Trophoblast cell (in vitro differentiated cells and primary cell): ENCODE results near the gene GPSM1.

Experiments
- DNase-seq, 2 donors: peaks; one replicate each; pipeline ENCODE4 v3.0.0-alpha.2; 2016
- H2AFZ ChIP-seq: 2 replicates; pipeline ENCODE4 v1.6.1; 2013; ENCODE audit warnings: low read length, moderate library complexity, mild to moderate bottlenecking; ENCODE audit not compliant: insufficient read depth, poor library complexity
- H2AK5ac ChIP-seq: 2 replicates; pipeline ENCODE4 v1.6.1; 2013; ENCODE audit warnings: mild to moderate bottlenecking, low read length
- H2BK120ac ChIP-seq: 2 replicates; pipeline ENCODE4 v1.6.1; 2013; ENCODE audit warnings: low read length, mild to moderate bottlenecking, moderate library complexity; ENCODE audit not compliant: insufficient read depth, poor library complexity
- H2BK12ac ChIP-seq: 2 replicates; pipeline ENCODE4 v1.6.1; 2013; ENCODE audit warnings: mild to moderate bottlenecking, low read length, moderate library complexity
- H2BK5ac ChIP-seq: 2 replicates; pipeline ENCODE4 v1.6.1; 2013; ENCODE audit warnings: low read length, low read depth, moderate library complexity, mild to moderate bottlenecking; ENCODE audit not compliant: poor library complexity
- H3K14ac ChIP-seq: 2 replicates; pipeline ENCODE4 v1.6.1; 2013; ENCODE audit warnings: mild to moderate bottlenecking, low read length
- H3K18ac ChIP-seq: 2 replicates; pipeline ENCODE4 v1.6.1; 2013; ENCODE audit warnings: mild to moderate bottlenecking, low read length
- H3K23ac ChIP-seq: 2 replicates; pipeline ENCODE4 v1.6.1; 2013; ENCODE audit warnings: low read length
- H3K27ac ChIP-seq: 2 replicates; pipeline ENCODE4 v1.5.1; 2013; ENCODE audit warnings: low read depth, mild to moderate bottlenecking, inconsistent platforms, low read length, moderate library complexity
- H3K27me3 ChIP-seq: 2 replicates; pipeline ENCODE4 v1.6.1; 2013; ENCODE audit warnings: inconsistent platforms, mild to moderate bottlenecking, low read length, moderate library complexity; ENCODE audit not compliant: insufficient read depth
- H3K36me3 ChIP-seq, 2 experiments: 1 replicate in 1 of 2; 2 replicates in 1 of 2; pipeline ENCODE4 v1.6.1; 2013; ENCODE audit warnings: low read length in 2 of 2, mild to moderate bottlenecking in 2 of 2, moderate library complexity in 1 of 2; ENCODE audit not compliant: insufficient read depth in 2 of 2, control insufficient read depth in 1 of 2
- H3K4ac ChIP-seq: 2 replicates; pipeline ENCODE4 v1.6.1; 2013; ENCODE audit warnings: low read depth, mild to moderate bottlenecking, low read length, moderate library complexity
- H3K4me1 ChIP-seq, 2 experiments: 1 replicate in 1 of 2; 2 replicates in 1 of 2; pipeline ENCODE4 v1.6.1; 2013; ENCODE audit warnings: low read length in 2 of 2, mild to moderate bottlenecking in 2 of 2, moderate library complexity in 1 of 2; ENCODE audit not compliant: insufficient read depth in 2 of 2, control insufficient read depth in 1 of 2
- H3K4me2 ChIP-seq: 2 replicates; pipeline ENCODE4 v1.6.1; 2013; ENCODE audit warnings: inconsistent platforms, mild to moderate bottlenecking, low read length, moderate library complexity
- H3K4me3 ChIP-seq: 2 replicates; pipeline ENCODE4 v1.5.1; 2013; ENCODE audit warnings: mild to moderate bottlenecking, low read depth, low read length, inconsistent platforms
- H3K79me1 ChIP-seq: one replicate; pipeline ENCODE4 v1.6.1; 2013; ENCODE audit warnings: low read length
- H3K79me2 ChIP-seq: 2 replicates; pipeline ENCODE4 v1.6.1; 2013; ENCODE audit warnings: low read length, mild to moderate bottlenecking; ENCODE audit not compliant: control insufficient read depth, insufficient read depth, poor library complexity
- H3K9ac ChIP-seq: 2 replicates; pipeline ENCODE4 v1.6.1; 2013; ENCODE audit warnings: mild to moderate bottlenecking, low read length
- H3K9me3 ChIP-seq: 2 replicates; pipeline ENCODE4 v1.6.1; 2013; ENCODE audit warnings: low read depth, mild to moderate bottlenecking, control low read depth, inconsistent platforms, low read length; ENCODE audit not compliant: insufficient read depth
- H4K12ac ChIP-seq: 2 replicates; pipeline ENCODE4 v1.6.1; 2013; ENCODE audit warnings: low read depth, mild to moderate bottlenecking, low read length, moderate library complexity
- H4K8ac ChIP-seq: 2 replicates; pipeline ENCODE4 v1.6.1; 2013; ENCODE audit warnings: low read depth, mild to moderate bottlenecking, low read length, moderate library complexity
- H4K91ac ChIP-seq: one replicate; pipeline ENCODE4 v1.6.1; 2013; ENCODE audit warnings: low read depth, mild to moderate bottlenecking, low read length, moderate library complexity
- WGBS: extraction: QIAGEN DNeasy Blood & Tissue Kit; methylation state at CpG from one replicate; pipeline ENCODE4 v1.1.7; 2013; ENCODE audit warnings: missing lambda C conversion rate; ENCODE audit not compliant: insufficient read length, insufficient coverage; ENCODE audit errors: extremely low coverage; 5-methylcytosine and 5-hydroxymethylcytosine counted together

GPSM1 gene

GRCh38 chr9:136392538-136393449 lies 65.5 kb downstream of the GPSM1 start:
- Histone ChIP-seq H3K79me2 (no peaks in the 10 kb centered on the region), H3K14ac (no peak overlapping the region), H3K36me3 (peaks cover 78 to 84% of the 10 kb centered on the region in 2 experiments), H3K23ac (no peak overlapping the region), H3K27me3 (no peaks in the 10 kb centered on the region), H4K12ac (no peak overlapping the region), H3K18ac (no peak overlapping the region), H2BK5ac (no peak overlapping the region), H3K9me3 (no peaks in the 10 kb centered on the region), H4K91ac (no peak overlapping the region), H3K4me2 (no peak overlapping the region), H2AK5ac (no peak overlapping the region), H2BK120ac (no peak overlapping the region), H2AFZ (no peak overlapping the region), H2BK12ac (no peak overlapping the region), H4K8ac (no peak overlapping the region), H3K4ac (no peak overlapping the region), H3K79me1 (no peaks in the 10 kb centered on the region), H3K4me3 (no peak overlapping the region), H3K9ac (no peak overlapping the region), H3K27ac (no peak overlapping the region), H3K4me1 (no peaks in the 10 kb centered on the region)
- DNase-seq = no peak
- no CpG with 5 or more reads among the region's 21 CpGs for WGBS

- Histone ChIP-seq H3K36me3 (peaks cover 79 to 80% of the 10 kb centered on the region in 2 experiments), H3K27me3 (no peaks in the 10 kb centered on the region), H3K9ac (no peak overlapping the region), H3K23ac (no peak overlapping the region), H2AFZ (no peak overlapping the region), H3K4me3 (no peak overlapping the region), H2AK5ac (no peak overlapping the region), H3K14ac (no peak overlapping the region), H4K91ac (no peak overlapping the region), H4K8ac (no peak overlapping the region), H2BK5ac (no peak overlapping the region), H2BK120ac (no peak overlapping the region), H3K4me2 (no peak overlapping the region), H3K9me3 (no peaks in the 10 kb centered on the region), H4K12ac (no peak overlapping the region), H3K4ac (no peak overlapping the region), H3K79me1 (no peaks in the 10 kb centered on the region), H3K4me1 (peaks cover 0 to 2% of the 10 kb centered on the region in 2 experiments), H2BK12ac (no peak overlapping the region), H3K79me2 (no peaks in the 10 kb centered on the region), H3K27ac (no peak overlapping the region), H3K18ac (no peak overlapping the region)
- no peak for DNase-seq
- WGBS = no CpG with 5 or more reads among the region's 17 CpGs
These were observed 66.2 kb downstream of the GPSM1 start for GRCh38 chr9:136393531-136393930.

- Histone ChIP-seq H2BK12ac (no peak overlapping the region), H4K8ac (no peak overlapping the region), H3K4me2 (no peak overlapping the region), H4K12ac (no peak overlapping the region), H3K23ac (no peak overlapping the region), H2AK5ac (no peak overlapping the region), H2BK5ac (no peak overlapping the region), H3K4ac (no peak overlapping the region), H3K36me3 (peaks cover 73% of the 10 kb centered on the region in 2 experiments), H3K27ac (no peak overlapping the region), H3K4me3 (no peak overlapping the region), H3K14ac (no peak overlapping the region), H3K9ac (no peak overlapping the region), H4K91ac (no peak overlapping the region), H2BK120ac (no peak overlapping the region), H3K9me3 (no peaks in the 10 kb centered on the region), H3K79me1 (no peaks in the 10 kb centered on the region), H3K79me2 (peaks cover 4% of the 10 kb centered on the region), H3K18ac (no peak overlapping the region), H3K4me1 (peaks cover 0 to 11% of the 10 kb centered on the region in 2 experiments), H3K27me3 (no peaks in the 10 kb centered on the region), H2AFZ (no peak overlapping the region)
- no peak for DNase-seq
- no CpG with 5 or more reads among the region's 21 CpGs for WGBS
These were observed 67.1 kb downstream of the GPSM1 start for GRCh38 chr9:136394312-136395019.

- H4K8ac ChIP-seq = no peak overlapping the region
- no peak overlapping the region for H3K27ac ChIP-seq
- H4K91ac ChIP-seq = no peak overlapping the region
- no CpG with 5 or more reads among the region's 13 CpGs for WGBS
- no peak overlapping the region for H3K18ac ChIP-seq
- peaks cover 9% of the 10 kb centered on the region for H3K79me2 ChIP-seq
- no peaks in the 10 kb centered on the region for H3K9me3 ChIP-seq
- H3K4me3 ChIP-seq = no peak overlapping the region
- no peak overlapping the region for H2BK5ac ChIP-seq
- no peaks in the 10 kb centered on the region for H3K27me3 ChIP-seq
- H2BK12ac ChIP-seq = no peak overlapping the region
- no peak overlapping the region for H3K4ac ChIP-seq
- no peak overlapping the region for H2AFZ ChIP-seq
- no peak overlapping the region for H2BK120ac ChIP-seq
- peaks cover 69% of the 10 kb centered on the region in 2 experiments for H3K36me3 ChIP-seq
- H3K79me1 ChIP-seq = peaks cover 3% of the 10 kb centered on the region
- H3K23ac ChIP-seq = no peak overlapping the region
- H3K4me1 ChIP-seq = peaks cover 0 to 11% of the 10 kb centered on the region in 2 experiments
- no peak overlapping the region for H3K4me2 ChIP-seq
- no peak overlapping the region for H3K9ac ChIP-seq
- DNase-seq = no peak
- H2AK5ac ChIP-seq = no peak overlapping the region
- no peak overlapping the region for H3K14ac ChIP-seq
- no peak overlapping the region for H4K12ac ChIP-seq
These were observed 67.6 kb downstream of the GPSM1 start for GRCh38 chr9:136395020-136395340.
